Astrocyte of the cerebellum (primary cell): ENCODE results near the gene LAMB3.
A peak's percentile ranks its signal among the peaks of the same experiment; 100 is the strongest.

Experiments used
- DNase-seq: peaks from one replicate; pipeline ENCODE4 v3.0.0-alpha.2; 2011; ENCODE audit warnings: low read depth
- H3K4me3 ChIP-seq: 2 replicates; pipeline ENCODE4 v1.5.1; 2011; ENCODE audit warnings: mild to moderate bottlenecking, low read depth, low read length, moderate library complexity
- in situ Hi-C: cut with HindIII; loops from 2 replicates; pipeline ENCODE4 v1.10.0; 2017; ENCODE audit warnings: low sequenced_read_pairs
- TF ChIP-seq, protein P1 (sequence below): IDR thresholded peaks from 2 replicates; pipeline ENCODE4 v1.5.1; 2012; ENCODE audit warnings: low read length, low read depth, moderate library complexity, mild to moderate bottlenecking; ENCODE audit errors: missing control alignments

LAMB3 gene

DNA sequence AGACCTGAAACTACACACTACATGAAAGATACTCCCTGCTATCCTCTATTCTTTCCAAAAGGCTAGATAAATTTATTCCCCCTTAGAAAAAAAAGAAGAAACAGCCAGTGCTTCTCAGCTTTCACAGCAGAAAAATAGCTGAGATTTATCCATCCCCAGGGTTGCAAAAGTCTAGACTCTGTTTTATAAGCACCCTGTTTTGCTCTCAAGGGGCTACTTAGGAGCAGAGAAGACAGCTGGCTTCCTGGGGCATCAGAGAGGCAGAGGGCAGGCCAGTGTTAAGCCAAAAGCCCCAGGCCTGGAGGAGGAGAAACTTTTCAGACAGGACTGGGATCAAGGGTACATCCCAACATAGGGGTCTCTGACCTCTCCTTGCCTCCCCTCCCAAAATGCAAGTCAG lies 3.9 kb downstream of the LAMB3 start:
- in situ Hi-C loops, result no loop called here
- H3K4me3 ChIP-seq, result no peak overlapping the region
- TF ChIP-seq, protein P1, sequence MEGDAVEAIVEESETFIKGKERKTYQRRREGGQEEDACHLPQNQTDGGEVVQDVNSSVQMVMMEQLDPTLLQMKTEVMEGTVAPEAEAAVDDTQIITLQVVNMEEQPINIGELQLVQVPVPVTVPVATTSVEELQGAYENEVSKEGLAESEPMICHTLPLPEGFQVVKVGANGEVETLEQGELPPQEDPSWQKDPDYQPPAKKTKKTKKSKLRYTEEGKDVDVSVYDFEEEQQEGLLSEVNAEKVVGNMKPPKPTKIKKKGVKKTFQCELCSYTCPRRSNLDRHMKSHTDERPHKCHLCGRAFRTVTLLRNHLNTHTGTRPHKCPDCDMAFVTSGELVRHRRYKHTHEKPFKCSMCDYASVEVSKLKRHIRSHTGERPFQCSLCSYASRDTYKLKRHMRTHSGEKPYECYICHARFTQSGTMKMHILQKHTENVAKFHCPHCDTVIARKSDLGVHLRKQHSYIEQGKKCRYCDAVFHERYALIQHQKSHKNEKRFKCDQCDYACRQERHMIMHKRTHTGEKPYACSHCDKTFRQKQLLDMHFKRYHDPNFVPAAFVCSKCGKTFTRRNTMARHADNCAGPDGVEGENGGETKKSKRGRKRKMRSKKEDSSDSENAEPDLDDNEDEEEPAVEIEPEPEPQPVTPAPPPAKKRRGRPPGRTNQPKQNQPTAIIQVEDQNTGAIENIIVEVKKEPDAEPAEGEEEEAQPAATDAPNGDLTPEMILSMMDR, result no peak
- DNase-seq, result no peak

GRCh38 chr1:209647156-209647555 lies 5.1 kb downstream of the LAMB3 start:
- H3K4me3 ChIP-seq, result no peak overlapping the region
- TF ChIP-seq, protein P1, result no peak
- in situ Hi-C loops, result no loop called here
- no peak for DNase-seq

DNA sequence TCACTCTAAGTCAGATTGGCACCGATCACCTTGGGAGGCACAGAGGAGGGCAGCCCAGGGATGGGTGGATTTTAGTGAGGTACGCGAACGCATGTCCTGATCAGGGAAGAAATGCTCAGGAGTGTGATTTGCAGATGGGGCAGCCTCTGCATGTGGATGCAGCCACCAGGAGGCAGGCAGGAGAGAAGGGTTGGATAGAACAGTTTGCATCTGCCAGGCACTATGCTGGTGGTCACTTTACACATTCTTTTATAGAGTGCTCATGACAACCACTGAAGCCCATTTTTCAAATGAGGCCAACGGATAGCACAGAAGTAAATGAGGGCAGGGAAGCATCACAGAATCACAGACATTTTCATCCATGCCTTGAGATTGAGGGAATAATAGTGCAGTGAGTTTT lies 5.7 kb downstream of the LAMB3 start:
- no peak for DNase-seq
- in situ Hi-C loops, result no loop called here
- H3K4me3 ChIP-seq, result no peak overlapping the region
- TF ChIP-seq, protein P1, result peak; percentile 23

DNA sequence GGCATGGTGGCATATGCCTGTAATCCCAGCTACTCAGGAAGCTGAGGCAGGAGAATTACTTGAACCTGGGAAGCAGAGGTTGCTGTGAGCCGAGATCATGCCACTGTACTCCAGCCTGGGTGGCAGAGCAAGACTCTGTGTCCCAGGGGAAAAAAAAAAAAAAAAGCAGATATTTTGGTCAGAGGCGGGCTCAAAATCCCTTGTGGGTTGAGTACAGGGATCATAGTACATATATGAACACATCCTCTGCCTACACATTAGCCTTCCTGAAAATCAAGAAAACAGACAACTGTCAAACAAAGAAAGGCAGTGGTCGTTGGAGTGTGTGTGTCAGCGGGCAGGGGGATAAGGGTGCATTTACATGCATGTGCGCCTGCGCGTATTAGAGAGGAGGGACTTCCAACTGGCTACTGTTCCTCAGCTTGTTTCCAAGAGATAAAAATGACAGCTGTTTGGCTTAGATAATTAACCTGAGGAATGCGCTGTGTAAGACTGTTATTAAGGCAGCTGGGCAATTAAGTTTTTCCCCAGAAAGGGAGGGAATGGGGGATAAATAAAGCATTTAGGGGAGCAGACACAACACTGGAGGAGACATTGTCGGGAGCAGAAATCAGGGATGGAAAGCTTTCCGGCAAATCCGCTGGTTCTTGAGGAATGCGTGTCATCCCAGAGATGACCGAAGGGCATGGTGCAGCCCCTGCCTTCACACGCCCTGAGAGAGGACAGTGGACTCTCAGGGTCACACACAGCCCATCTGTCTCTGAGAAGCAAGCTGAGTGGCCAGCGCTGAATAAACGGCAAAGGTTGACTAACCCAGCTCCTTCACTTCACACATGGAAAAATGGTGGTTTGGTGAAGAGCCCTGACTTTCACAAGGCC lies 6.4 kb downstream of the LAMB3 start:
- no peak overlapping the region for H3K4me3 ChIP-seq
- in situ Hi-C loops, result no loop called here
- no peak for DNase-seq
- TF ChIP-seq, protein P1, result no peak

- in situ Hi-C loops, result no loop called here
- H3K4me3 ChIP-seq, result no peak overlapping the region
- TF ChIP-seq, protein P1, result no peak
- DNase-seq, result no peak
Observed at GRCh38 chr1:209643285-209644020, 8.8 kb downstream of the LAMB3 start.

DNA sequence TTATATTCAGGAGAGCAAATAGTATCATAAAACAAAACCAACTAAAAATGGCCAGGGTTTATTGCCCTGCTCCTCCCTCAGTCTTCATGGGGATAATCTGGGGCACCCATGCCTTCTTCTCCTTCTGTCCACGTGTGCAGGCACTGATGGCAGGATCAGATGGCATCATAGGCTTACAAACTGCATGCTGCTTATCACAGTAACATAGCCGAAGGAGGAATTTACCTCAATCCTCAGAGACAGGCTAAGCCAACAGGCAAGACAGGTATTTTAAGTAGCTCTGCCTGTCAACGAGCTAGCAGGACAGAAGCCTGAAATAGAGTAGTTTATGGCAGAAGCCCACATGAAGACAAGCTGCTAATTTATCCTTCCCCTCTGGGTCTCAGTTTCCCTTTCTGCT lies 9.4 kb downstream of the LAMB3 start:
- in situ Hi-C loops, result no loop called here
- no peak overlapping the region for H3K4me3 ChIP-seq
- DNase-seq, result no peak
- TF ChIP-seq, protein P1, result no peak
